Stimulated activated naive CD4-positive, alpha-beta T cell (primary cell): ENCODE data around the gene PDXP.

Source experiments
- DNase-seq, 6 experiments: peaks; one replicate each; lab custom pipeline; 2025; lab: John Stamatoyannopoulos, UW

PDXP gene

GRCh38 chr22:37696657-37697537, 38.4 kb downstream of the PDXP start, which contains the start of gene TRIOBP:
Gene TRIOBP (plus strand): TSS chr22:37697048. CDS start chr22:37701366, 4,318 bp downstream.
- peak; percentile 73 to 84 (median 80) for DNase-seq

GRCh38 chr22:37697538-37697835, 39.0 kb downstream of the PDXP start:
- no peak for DNase-seq

DNA sequence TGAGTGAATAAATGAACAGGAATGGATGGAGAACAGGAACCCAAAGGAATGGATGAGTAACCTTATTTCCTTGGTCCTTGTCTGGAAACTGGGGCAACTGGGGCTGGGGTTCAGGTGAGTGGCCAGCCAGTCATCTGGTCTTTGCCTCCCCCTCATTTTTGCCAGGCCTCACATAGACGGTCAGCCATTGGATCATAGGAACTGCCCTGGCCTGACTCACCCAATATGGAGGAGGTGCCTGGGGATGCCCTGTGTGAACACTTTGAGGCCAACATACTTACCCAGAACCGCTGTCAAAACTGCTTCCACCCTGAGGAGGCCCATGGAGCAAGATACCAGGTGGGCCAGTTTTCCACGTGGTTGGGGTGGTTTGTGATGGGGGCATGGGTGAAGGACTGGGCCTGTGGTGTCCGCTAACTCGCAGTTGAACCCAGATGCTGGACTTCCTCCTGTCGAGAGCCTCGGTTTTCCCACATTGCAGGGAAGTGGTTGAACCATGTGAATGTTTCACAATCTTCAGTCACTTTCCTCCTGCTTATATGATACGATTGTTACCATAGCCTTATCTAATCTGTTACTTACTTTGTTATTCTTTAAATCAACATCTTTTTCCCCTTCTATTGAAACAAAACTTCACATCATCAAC, 42.7 kb downstream of the PDXP start:
- no peak for DNase-seq

GRCh38 chr22:37703906-37704305, 45.4 kb downstream of the PDXP start:
- no peak for DNase-seq

GRCh38 chr22:37704645-37705044, 46.1 kb downstream of the PDXP start:
- no peak for DNase-seq

GRCh38 chr22:37705205-37705604, 46.7 kb downstream of the PDXP start:
- no peak for DNase-seq

DNA sequence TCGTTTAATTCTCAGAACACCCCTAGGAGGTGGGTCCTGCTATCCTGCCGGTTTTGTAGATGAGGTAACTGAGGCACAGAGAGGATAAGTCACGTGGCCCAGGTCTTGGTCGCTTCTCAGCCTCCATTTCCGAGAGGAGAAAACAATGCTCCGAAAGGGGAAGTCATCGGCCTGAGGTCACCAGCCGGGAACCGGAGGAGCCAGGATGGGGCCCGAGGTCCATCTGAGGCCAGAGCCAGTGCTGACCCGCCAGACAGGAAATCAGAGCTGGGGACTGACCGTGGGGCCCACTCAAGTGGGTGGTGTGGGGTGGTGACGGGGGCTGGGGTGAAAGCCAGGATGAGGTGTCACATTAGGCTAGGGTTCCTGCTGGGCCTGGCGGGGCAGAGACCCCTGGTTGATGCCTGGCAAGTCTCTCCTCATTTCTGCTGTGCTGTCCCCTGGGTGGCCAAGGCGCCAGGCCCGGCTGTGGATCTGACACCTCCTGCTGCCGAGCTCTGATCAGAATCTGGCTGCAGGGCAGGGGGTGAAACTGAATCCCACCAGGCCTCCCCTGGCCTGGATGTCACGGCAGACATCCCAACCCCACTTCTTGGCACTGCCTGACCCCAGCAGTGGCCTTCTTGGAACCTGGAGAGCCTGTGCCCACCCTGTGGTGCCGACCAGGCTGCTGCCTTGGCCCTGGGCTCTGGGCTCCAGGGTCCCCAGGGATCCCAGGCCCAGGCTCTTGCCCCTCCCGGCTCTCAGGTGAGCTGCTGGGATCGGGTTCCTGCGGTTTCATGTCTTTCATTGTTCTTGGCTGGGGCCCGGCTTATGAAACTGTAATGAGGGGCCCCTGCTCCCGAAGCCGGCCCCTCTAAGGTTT, 50.3 kb downstream of the PDXP start:
- DNase-seq, result no peak

DNA sequence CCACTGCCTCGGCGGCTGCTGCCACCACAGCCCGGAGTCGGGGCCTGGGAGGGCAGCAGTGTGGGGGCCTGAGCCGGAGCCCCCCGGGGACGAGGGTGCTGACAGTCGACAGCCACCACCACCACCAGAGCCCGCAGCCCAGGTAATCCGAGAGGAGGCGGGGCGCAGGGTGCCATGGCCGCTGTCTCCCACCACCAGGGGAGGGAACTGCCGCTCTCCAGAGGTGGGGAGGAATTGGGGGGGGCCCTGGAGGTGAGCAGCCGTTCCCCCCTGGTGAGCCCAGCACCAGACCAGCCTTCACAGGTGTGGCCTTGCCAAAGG, 50.9 kb downstream of the PDXP start:
- no peak for DNase-seq

- no peak for DNase-seq
Observed at GRCh38 chr22:37710675-37711074, 52.2 kb downstream of the PDXP start.

DNA sequence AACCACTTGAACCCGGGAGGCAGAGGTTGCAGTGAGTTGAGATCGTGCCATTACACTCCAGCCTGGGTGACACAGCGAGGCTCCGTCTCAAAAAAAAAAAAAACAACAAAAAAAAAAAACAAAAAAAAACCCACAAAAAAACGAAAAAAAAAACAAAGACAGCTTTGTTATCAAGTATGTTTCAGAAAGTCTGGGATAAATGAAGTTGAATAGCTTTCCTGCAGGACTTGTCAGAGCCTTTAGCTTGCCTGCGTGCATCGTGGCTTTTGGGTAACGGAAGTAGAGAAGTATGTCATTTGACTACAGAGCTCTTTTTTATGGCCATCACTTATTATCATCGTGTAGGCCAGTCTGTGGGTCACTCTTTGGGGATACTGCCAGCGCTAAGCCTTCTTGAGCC, 53.0 kb downstream of the PDXP start:
- no peak for DNase-seq

- DNase-seq, result no peak
Observed at GRCh38 chr22:37713761-37714160, 55.2 kb downstream of the PDXP start.

DNA sequence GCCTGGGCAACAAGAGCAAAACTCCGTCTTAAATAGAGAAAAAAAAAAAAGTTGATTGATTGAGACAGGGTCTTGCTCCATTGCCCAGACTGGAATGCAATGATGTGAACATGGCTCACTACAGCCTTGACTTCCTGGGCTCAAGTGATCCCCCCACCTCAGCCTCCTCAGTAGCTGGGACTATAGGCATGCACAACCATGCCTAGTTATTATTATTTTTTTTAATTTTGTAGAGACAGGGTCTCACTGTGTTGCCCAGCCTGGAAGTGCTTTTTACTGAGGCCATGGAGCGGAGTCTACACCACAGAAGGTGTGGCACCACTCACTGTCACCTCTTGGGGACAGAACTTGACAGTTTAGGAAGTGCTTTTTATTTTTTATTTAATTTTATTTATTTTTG, 56.1 kb downstream of the PDXP start:
- no peak for DNase-seq

DNA sequence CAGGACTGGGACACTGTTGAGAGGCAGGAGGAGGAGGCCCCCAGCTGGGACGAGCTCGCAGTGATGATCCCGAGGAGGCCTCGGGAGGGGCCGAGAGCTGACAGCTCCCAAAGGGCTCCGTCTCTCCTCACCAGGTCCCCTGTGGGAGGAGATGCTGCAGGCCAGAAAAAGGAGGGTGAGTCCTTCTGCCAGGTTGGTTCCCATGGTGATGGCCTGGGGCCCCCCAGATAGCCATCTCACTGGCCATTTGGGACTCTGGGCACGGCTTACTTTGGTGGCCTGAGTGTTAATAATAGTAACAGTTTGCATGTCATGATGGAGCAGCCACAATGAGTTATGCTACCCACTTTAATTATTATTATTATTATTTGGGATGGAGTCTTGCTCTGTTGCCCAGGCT, 57.2 kb downstream of the PDXP start:
- DNase-seq, result no peak
